OCI-LY7 (cell line): ENCODE results near the gene CAMSAP2. TPM values are rescaled to one million over a fixed set of nuclear protein-coding genes. Genes with fewer than 3 reads are reported as not detected.

Experiments used
- BruUV-seq: library from RNA; stranded (reverse); fragments of 400-500 nt; replicated peaks from 2 replicates; lab custom pipeline; 2021; lab: Mats Ljungman, UMichigan
- CTCF ChIA-PET: fragments of 300-600 bp; sonication (Branson Sonifier 250); formaldehyde crosslinking; loops from one replicate; lab custom pipeline; 2022; ENCODE audit warnings: antibody characterized with exemption; ENCODE audit not compliant: unreplicated experiment; lab: Charles Lee
- POLR2A ChIA-PET: fragments of 300-600 bp; sonication (Branson Sonifier 250); formaldehyde crosslinking; loops from one replicate; lab custom pipeline; 2022; ENCODE audit warnings: antibody characterized with exemption; lab: Charles Lee
- DNase-seq: peaks from one replicate; pipeline ENCODE4 v3.0.0-alpha.2; 2015; ENCODE audit warnings: low spot score
- H2AFZ ChIP-seq: fragments of 200-600 bp; sonication (generic), shearing (Covaris generic); 2 replicates; pipeline ENCODE4 v1.6.1; 2014; ENCODE audit warnings: mild to moderate bottlenecking, antibody characterized with exemption, low read length, moderate library complexity
- H3K27ac ChIP-seq: fragments of 200-600 bp; sonication (generic); 2 replicates; pipeline ENCODE4 v1.5.1; 2014; ENCODE audit warnings: mixed run types, low read depth, mild to moderate bottlenecking, moderate library complexity, low read length, inconsistent platforms; ENCODE audit not compliant: poor library complexity, severe bottlenecking
- H3K36me3 ChIP-seq: fragments of 200-600 bp; sonication (generic); 2 replicates; pipeline ENCODE4 v1.6.1; 2014; ENCODE audit warnings: mild to moderate bottlenecking, antibody characterized with exemption, low read length, moderate library complexity, mixed read lengths; ENCODE audit not compliant: insufficient read depth
- H3K4me1 ChIP-seq: fragments of 200-600 bp; sonication (generic); 2 replicates; pipeline ENCODE4 v1.5.1; 2014; ENCODE audit warnings: mild to moderate bottlenecking, low read length; ENCODE audit not compliant: insufficient read depth, poor library complexity, severe bottlenecking
- H3K4me2 ChIP-seq: fragments of 200-600 bp; sonication (generic); 2 replicates; pipeline ENCODE4 v1.6.1; 2014; ENCODE audit warnings: mild to moderate bottlenecking, low read length
- H3K4me3 ChIP-seq: fragments of 200-600 bp; sonication (generic); 2 replicates; pipeline ENCODE4 v1.5.1; 2014; ENCODE audit warnings: mild to moderate bottlenecking, low read depth, low read length; ENCODE audit not compliant: poor library complexity, severe bottlenecking
- H3K79me2 ChIP-seq: fragments of 200-600 bp; sonication (generic); 2 replicates; pipeline ENCODE4 v1.6.1; 2016; ENCODE audit warnings: low read depth, mild to moderate bottlenecking, low read length, moderate library complexity, mixed read lengths; ENCODE audit not compliant: insufficient read depth
- H3K9me2 ChIP-seq: fragments of 200-600 bp; sonication (generic); 2 replicates; pipeline ENCODE4 v1.6.1; 2016; ENCODE audit warnings: mild to moderate bottlenecking, low read length, mixed read lengths; ENCODE audit not compliant: insufficient read depth
- H3K9me3 ChIP-seq: fragments of 200-600 bp; sonication (generic); 2 replicates; pipeline ENCODE4 v1.6.1; 2014; ENCODE audit warnings: mild to moderate bottlenecking, mixed run types, low read length, mixed read lengths
- H4K20me1 ChIP-seq: fragments of 200-600 bp; sonication (generic); 2 replicates; pipeline ENCODE4 v1.6.1; 2014; ENCODE audit warnings: mild to moderate bottlenecking, antibody characterized with exemption, low read length, moderate library complexity, mixed read lengths; ENCODE audit not compliant: insufficient read depth
- CTCF ChIP-seq: fragments of 200-600 bp; sonication (generic); conservative IDR thresholded peaks from 2 replicates; pipeline ENCODE4 v1.5.1; 2014; ENCODE audit warnings: mild to moderate bottlenecking, antibody characterized with exemption, low read length, moderate library complexity, mixed read lengths
- EZH2phosphoT487 ChIP-seq: fragments of 200-600 bp; sonication (generic); IDR thresholded peaks from 2 replicates; pipeline ENCODE4 v1.6.1; 2018; ENCODE audit warnings: low read depth, borderline replicate concordance, mild to moderate bottlenecking, mixed run types, antibody characterized with exemption, low read length, moderate library complexity, mixed read lengths
- intact Hi-C: fragments of 100-400 bp; cut with micrococcal nuclease; formaldehyde crosslinking; loops from one replicate; pipeline ENCODE4 v1.10.0; 2022; ENCODE audit not compliant: unreplicated experiment
- total RNA-seq, 2 experiments: library from RNA; depleted of rRNA in 1 of 2; stranded (reverse); fragments of >200 nt in 1 of 2; shearing (Covaris generic) in 1 of 2; gene quantifications; 2 replicates each; pipeline ENCODE4 v1.2.3, GENCODE V29; 2014 to 2022

The CAMSAP2 gene
- total RNA-seq, 2 experiments from 2014 or later = 9.2 to 14.9 TPM

- DNase-seq = no peak
- Histone ChIP-seq H3K9me3 (no peaks in the 10 kb centered on the region), H4K20me1 (no peaks in the 10 kb centered on the region), H3K4me2 (no peak overlapping the region), H3K27ac (no peak overlapping the region), H3K4me1 (peaks cover 5% of the 10 kb centered on the region), H3K79me2 (no peaks in the 10 kb centered on the region), H2AFZ (no peak overlapping the region), H3K36me3 (no peaks in the 10 kb centered on the region), H3K9me2 (no peaks in the 10 kb centered on the region), H3K4me3 (no peak overlapping the region)
- POLR2A ChIA-PET = no interaction called here
- BruUV-seq = no TSS peak
- TF ChIP-seq EZH2phosphoT487 (no peak), CTCF (peak; percentile 24; the same call in 1 of the 2 replicates)
- intact Hi-C loops = no loop called here
- CTCF ChIA-PET = no interaction called here
Observed at GRCh38 chr1:200890818-200891773, 152.4 kb downstream of the CAMSAP2 start.

GRCh38 chr1:200891774-200892157 is 153.1 kb downstream of the CAMSAP2 start:
- no peaks in the 10 kb centered on the region for H3K36me3 ChIP-seq
- no TSS peak for BruUV-seq
- POLR2A ChIA-PET = no interaction called here
- no peak overlapping the region for H3K4me2 ChIP-seq
- no peaks in the 10 kb centered on the region for H4K20me1 ChIP-seq
- intact Hi-C loops = no loop called here
- peaks cover 5% of the 10 kb centered on the region for H3K4me1 ChIP-seq
- H3K9me3 ChIP-seq = no peaks in the 10 kb centered on the region
- H3K9me2 ChIP-seq = no peaks in the 10 kb centered on the region
- no peak for DNase-seq
- TF ChIP-seq EZH2phosphoT487 (no peak), CTCF (no peak)
- CTCF ChIA-PET = no interaction called here
- H2AFZ ChIP-seq = no peak overlapping the region
- H3K79me2 ChIP-seq = no peaks in the 10 kb centered on the region
- no peak overlapping the region for H3K4me3 ChIP-seq
- no peak overlapping the region for H3K27ac ChIP-seq

- no peak for DNase-seq
- intact Hi-C loops = no loop called here
- Histone ChIP-seq H3K4me2 (no peak overlapping the region), H3K9me3 (no peaks in the 10 kb centered on the region), H3K27ac (no peak overlapping the region), H3K79me2 (no peaks in the 10 kb centered on the region), H3K4me3 (no peak overlapping the region), H3K9me2 (no peaks in the 10 kb centered on the region), H4K20me1 (no peaks in the 10 kb centered on the region), H3K36me3 (no peaks in the 10 kb centered on the region), H2AFZ (no peak overlapping the region), H3K4me1 (peaks cover 5% of the 10 kb centered on the region)
- TF ChIP-seq EZH2phosphoT487 (no peak), CTCF (no peak)
- CTCF ChIA-PET = no interaction called here
- POLR2A ChIA-PET = no interaction called here
- BruUV-seq = no TSS peak
Observed at GRCh38 chr1:200892546-200892945, 153.9 kb downstream of the CAMSAP2 start.
